Caco-2 (cell line): ENCODE data around the gene CNFN. TPM values are rescaled to one million over a fixed set of nuclear protein-coding genes. Genes with fewer than 3 reads are reported as not detected.

Source experiments
- BruUV-seq: library from RNA; stranded (reverse); fragments of 400-500 nt; replicated peaks from 2 replicates; lab custom pipeline; 2021; lab: Mats Ljungman, UMichigan
- CTCF ChIA-PET: fragments of 300-600 bp; sonication (Branson Sonifier 250); formaldehyde crosslinking; loops from one replicate; lab custom pipeline; 2022; ENCODE audit warnings: antibody characterized with exemption; lab: Charles Lee
- POLR2A ChIA-PET: fragments of 300-600 bp; sonication (Branson Sonifier 250); formaldehyde crosslinking; loops from one replicate; lab custom pipeline; 2022; ENCODE audit warnings: antibody characterized with exemption; lab: Charles Lee
- DNase-seq, 2 experiments: peaks; one replicate each; pipeline versions ENCODE4 v3.0.0 to v3.0.0-alpha.2; 2020 to 2022
- H3K27me3 ChIP-seq: replicated peaks from 2 replicates; pipeline ENCODE4 v1.6.0; 2011; ENCODE audit warnings: low read length; ENCODE audit not compliant: control insufficient read depth, insufficient read depth
- H3K36me3 ChIP-seq: 2 replicates; pipeline ENCODE4 v1.5.1; 2011; ENCODE audit warnings: low read length; ENCODE audit not compliant: control insufficient read depth, insufficient read depth
- H3K4me1 ChIP-seq: fragments of 250-450 bp; sonication (Bioruptor Pico); 2 replicates; pipeline ENCODE4 v1.5.1; 2020; ENCODE audit warnings: mild to moderate bottlenecking
- H3K4me3 ChIP-seq: 2 replicates; pipeline ENCODE4 v1.5.1; 2011; ENCODE audit warnings: low read depth, mild to moderate bottlenecking, control low read depth, low read length
- H3K9me3 ChIP-seq: fragments of 250-450 bp; sonication (Bioruptor Pico); 2 replicates; pipeline ENCODE4 v1.5.1; 2020; ENCODE audit warnings: mild to moderate bottlenecking, moderate library complexity
- H3K27ac Mint-ChIP-seq: one replicate; pipeline ENCODE4 v1.8.0; 2022; ENCODE audit warnings: mixed read lengths; ENCODE audit not compliant: unreplicated experiment
- H3K27me3 Mint-ChIP-seq: one replicate; pipeline ENCODE4 v1.8.0; 2022; ENCODE audit warnings: mixed read lengths; ENCODE audit not compliant: insufficient read depth, unreplicated experiment
- H3K36me3 Mint-ChIP-seq: one replicate; pipeline ENCODE4 v1.8.0; 2022; ENCODE audit warnings: mild to moderate bottlenecking, mixed read lengths; ENCODE audit not compliant: insufficient read depth, unreplicated experiment
- H3K4me1 Mint-ChIP-seq: one replicate; pipeline ENCODE4 v1.8.0; 2022; ENCODE audit warnings: low read depth, mixed read lengths; ENCODE audit not compliant: unreplicated experiment
- H3K4me3 Mint-ChIP-seq: one replicate; pipeline ENCODE4 v1.8.0; 2022; ENCODE audit warnings: mild to moderate bottlenecking, moderate library complexity, mixed read lengths; ENCODE audit not compliant: unreplicated experiment
- H3K9me3 Mint-ChIP-seq: one replicate; pipeline ENCODE4 v1.8.0; 2022; ENCODE audit warnings: mixed read lengths; ENCODE audit not compliant: unreplicated experiment
- intact Hi-C: fragments of 100-400 bp; cut with micrococcal nuclease; formaldehyde crosslinking; loops from one replicate; pipeline ENCODE4 v1.10.0; 2022; ENCODE audit not compliant: unreplicated experiment
- total RNA-seq: library from RNA; stranded (reverse); gene quantifications from 2 replicates; pipeline ENCODE4 v1.2.3, GENCODE V29; 2022
- TF ChIP-seq, protein P1 (sequence below), 2 experiments: fragments of 200-600 bp in 1 of 2; IDR thresholded peaks; 1 replicate in 1 of 2; 2 replicates in 1 of 2; pipeline versions ENCODE4 v1.5.1 to v1.8.0; 2011 to 2022; ENCODE audit warnings: antibody characterized with exemption in 1 of 2, control low read depth in 1 of 2, inconsistent platforms in 1 of 2, low read depth in 1 of 2, low read length in 1 of 2, mild to moderate bottlenecking in 1 of 2, moderate library complexity in 1 of 2; ENCODE audit not compliant: insufficient read depth in 1 of 2, severe bottlenecking in 1 of 2, unreplicated experiment in 1 of 2

The CNFN gene
- total RNA-seq, 1 experiment from 2014 or later, result 4.1 TPM

- ChIA-PET POLR2A (interaction anchor here (0.6 to 2.4 kb wide), 15 partner anchors 9 to 1023 kb away, joined by 3 to 14 read pairs (median 3); partner anchors contain the start of genes DEDD2 and GSK3A), CTCF (interaction anchor here (0.9 to 1.6 kb wide), 7 partner anchors 10 to 156 kb away, joined by 3 to 13 read pairs (median 6); no protein-coding TSS in a partner anchor)
- H3K27me3 Mint-ChIP-seq, result no peaks in the 10 kb centered on the region
- H3K4me3 ChIP-seq, result peak overlapping the region; percentile 64
- peak overlapping the region; percentile 97 for H3K4me3 Mint-ChIP-seq
- peak in 1 of 2 experiments; percentile 26 for DNase-seq
- H3K27me3 ChIP-seq, result no peaks in the 10 kb centered on the region
- H3K9me3 Mint-ChIP-seq, result no peaks in the 10 kb centered on the region
- 0 out of 2 replicates have a peak, but pooled peaks cover 9% of the 10 kb centered on the region for H3K4me1 ChIP-seq
- H3K4me1 Mint-ChIP-seq, result peaks cover 27% of the 10 kb centered on the region
- H3K36me3 ChIP-seq, result no peaks in the 10 kb centered on the region
- intact Hi-C loops, result loop anchor here (1.0 kb wide), 1 partner anchor 10 kb away; no protein-coding TSS in a partner anchor
- peak overlapping the region; percentile 85 for H3K27ac Mint-ChIP-seq
- TSS peak; percentile 86 for BruUV-seq
- H3K9me3 ChIP-seq, result no peaks in the 10 kb centered on the region
- H3K36me3 Mint-ChIP-seq, result peaks cover 33% of the 10 kb centered on the region
- TF ChIP-seq, protein P1, sequence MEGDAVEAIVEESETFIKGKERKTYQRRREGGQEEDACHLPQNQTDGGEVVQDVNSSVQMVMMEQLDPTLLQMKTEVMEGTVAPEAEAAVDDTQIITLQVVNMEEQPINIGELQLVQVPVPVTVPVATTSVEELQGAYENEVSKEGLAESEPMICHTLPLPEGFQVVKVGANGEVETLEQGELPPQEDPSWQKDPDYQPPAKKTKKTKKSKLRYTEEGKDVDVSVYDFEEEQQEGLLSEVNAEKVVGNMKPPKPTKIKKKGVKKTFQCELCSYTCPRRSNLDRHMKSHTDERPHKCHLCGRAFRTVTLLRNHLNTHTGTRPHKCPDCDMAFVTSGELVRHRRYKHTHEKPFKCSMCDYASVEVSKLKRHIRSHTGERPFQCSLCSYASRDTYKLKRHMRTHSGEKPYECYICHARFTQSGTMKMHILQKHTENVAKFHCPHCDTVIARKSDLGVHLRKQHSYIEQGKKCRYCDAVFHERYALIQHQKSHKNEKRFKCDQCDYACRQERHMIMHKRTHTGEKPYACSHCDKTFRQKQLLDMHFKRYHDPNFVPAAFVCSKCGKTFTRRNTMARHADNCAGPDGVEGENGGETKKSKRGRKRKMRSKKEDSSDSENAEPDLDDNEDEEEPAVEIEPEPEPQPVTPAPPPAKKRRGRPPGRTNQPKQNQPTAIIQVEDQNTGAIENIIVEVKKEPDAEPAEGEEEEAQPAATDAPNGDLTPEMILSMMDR (IDR thresholded peaks at IDR 0.05; ENCODE audit: insufficient read depth in 1 of 2, low read depth in 1 of 2, low read length in 1 of 2, severe bottlenecking in 1 of 2, unreplicated experiment in 1 of 2), result no peak
Observed at GRCh38 chr19:42397263-42398166, 7.4 kb upstream of the CNFN start.

GRCh38 chr19:42396381-42397262 is 6.5 kb upstream of the CNFN start:
- peak overlapping the region; percentile 97 for H3K4me3 Mint-ChIP-seq
- BruUV-seq, result TSS peak; percentile 97

More at GRCh38 chr19:42396381-42397262, 6.5 kb upstream of the CNFN start:
- Mint-ChIP-seq H3K9me3 (no peaks in the 10 kb centered on the region), H3K36me3 (peaks cover 33% of the 10 kb centered on the region), H3K27ac (peak overlapping the region; percentile 85), H3K4me1 (peaks cover 34% of the 10 kb centered on the region), H3K27me3 (peaks cover 4% of the 10 kb centered on the region)
- H3K27me3 ChIP-seq, result no peaks in the 10 kb centered on the region; the same call in 1 of the 2 replicates
- POLR2A ChIA-PET, result interaction anchor here (0.5 to 2.4 kb wide), 16 partner anchors 9 to 179 kb away, joined by 3 to 14 read pairs (median 4); partner anchors contain the start of genes DEDD2 and GSK3A
- peak; percentile 100 for DNase-seq
- H3K4me1 ChIP-seq, result 0 out of 2 replicates have a peak, but pooled peaks cover 9% of the 10 kb centered on the region
- H3K36me3 ChIP-seq, result no peaks in the 10 kb centered on the region
- peak overlapping the region; percentile 64 for H3K4me3 ChIP-seq
- TF ChIP-seq, protein P1 (IDR thresholded peaks at IDR 0.05; ENCODE audit: insufficient read depth in 1 of 2, low read depth in 1 of 2, low read length in 1 of 2, severe bottlenecking in 1 of 2, unreplicated experiment in 1 of 2), result no peak
- H3K9me3 ChIP-seq, result no peaks in the 10 kb centered on the region
- intact Hi-C loops, result loop anchor here (1.0 kb wide), 1 partner anchor 9 kb away; no protein-coding TSS in a partner anchor
- CTCF ChIA-PET, result interaction anchor here (0.5 to 1.6 kb wide), 9 partner anchors 10 to 155 kb away, joined by 3 to 13 read pairs (median 6); no protein-coding TSS in a partner anchor
